Psoas muscle (tissue), 8 donors: ENCODE measurements around the gene RICTOR. TPM values are rescaled to one million over a fixed set of nuclear protein-coding genes. Genes with fewer than 3 reads are reported as not detected.

ENCODE experiments used
- ATAC-seq, 4 donors: fragments of 200-7000 bp; cut with Tn5 transposase; one replicate each; pipeline ENCODE4 v1.9.1; 2020; ENCODE audit warnings: moderate library complexity in 3 of 4, mild to moderate bottlenecking in 2 of 4
- DNase-seq, 2 donors: peaks; one replicate each; pipeline ENCODE4 v3.0.0-alpha.2; 2020
- H3K27ac ChIP-seq: fragments of 200-600 bp; one replicate; pipeline ENCODE4 v1.8.0; 2022
- H3K27me3 ChIP-seq, 3 donors: fragments of 200-600 bp in 1 of 3; one replicate each; pipeline versions ENCODE4 v1.6.1 to v1.8.0; 2013 to 2022; ENCODE audit warnings: low read length in 2 of 3, mild to moderate bottlenecking in 2 of 3, moderate library complexity in 1 of 3; ENCODE audit not compliant: insufficient read depth in 3 of 3
- H3K36me3 ChIP-seq, 2 donors: fragments of 200-600 bp in 1 of 2; one replicate each; pipeline versions ENCODE4 v1.6.1 to v1.8.0; 2013 to 2022; ENCODE audit warnings: low read depth in 1 of 2, mild to moderate bottlenecking in 1 of 2, moderate library complexity in 1 of 2; ENCODE audit not compliant: insufficient read depth in 1 of 2
- H3K4me1 ChIP-seq: fragments of 200-600 bp; one replicate; pipeline ENCODE4 v1.8.0; 2022
- H3K4me3 ChIP-seq: fragments of 200-600 bp; one replicate; pipeline ENCODE4 v1.8.0; 2022; ENCODE audit warnings: mild to moderate bottlenecking
- H3K9me3 ChIP-seq: fragments of 200-600 bp; one replicate; pipeline ENCODE4 v1.8.0; 2022
- WGBS, 3 donors: extraction: QIAGEN DNeasy Blood & Tissue Kit; methylation state at CpG; one replicate each; pipeline versions ENCODE4 v1.1.6 to v1.1.7; 2013; 5-methylcytosine and 5-hydroxymethylcytosine counted together
- intact Hi-C, 2 donors: fragments of 100-400 bp; cut with DNase I; formaldehyde crosslinking; loops; one replicate each; pipeline versions ENCODE4 v1.11.0 to v1.14.2; 2022
- polyA plus RNA-seq, 3 donors: library from polyadenylated mRNA; stranded (reverse); fragments of 200-250 nt; gene quantifications; one replicate each; pipeline ENCODE4 v1.2.3, GENCODE V29; 2013
- total RNA-seq, 4 donors: library from RNA; stranded (reverse); fragmentation: NEBNext Ultra II Directional in 2 of 4; extraction: Animal tissue kit (Norgen Biotek cat#: 25700) in 2 of 4; gene quantifications; one replicate each; pipeline versions ENCODE4 v1.2.1 to v1.2.4, GENCODE V29; 2021 to 2023
- TF ChIP-seq, protein P1 (sequence below): fragments of 200-600 bp; IDR thresholded peaks from one replicate; pipeline ENCODE4 v1.8.0; 2022; ENCODE audit warnings: antibody characterized with exemption
- donor health status: healthy with polysubstance abuse.
- donor health status: DM: no; HTN: no; CAD: no; lungs with moderate emphysema.
- donor health status: Bipolar disorder and iron deficiency.
- donor health status: healthy.
- donor health status: DM: yes; HTN: yes; CAD: no.
- donor health status: DM: no; HTN: no; CAD: no.
- donor health status: DM: no; HTN: no; CAD: no.
- donor health status: DM: yes; HTN: yes; CAD: no.

RICTOR gene
- total and polyA plus RNA-seq, 7 donors = 2.7 to 46.7 (median 34.0) TPM

DNA sequence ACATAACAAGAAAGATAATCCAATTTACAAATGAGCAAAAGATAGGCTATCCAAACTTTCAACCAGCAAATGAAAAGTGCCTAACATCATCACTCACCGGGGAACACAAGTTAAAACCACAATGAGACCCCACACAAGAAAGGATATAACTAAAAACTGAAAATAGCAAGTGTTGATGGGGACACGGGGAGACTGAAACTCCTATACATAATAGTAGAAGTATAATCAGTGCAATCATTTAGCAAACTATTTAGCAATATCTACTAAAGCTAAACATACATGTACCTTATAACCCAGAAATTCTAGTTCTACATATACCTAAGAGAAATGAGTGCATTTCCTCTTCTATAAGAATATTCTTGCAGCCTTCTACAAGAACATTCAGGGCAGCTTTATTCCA is 72.5 kb downstream of the RICTOR start:
- peaks cover 0 to 19% of the 10 kb centered on the region in 2 donors for H3K36me3 ChIP-seq
- H3K4me3 ChIP-seq = no peak overlapping the region
- ATAC-seq (no peak), DNase-seq (no peak)
- H3K4me1 ChIP-seq = peaks cover 8% of the 10 kb centered on the region
- 91 to 96% (median 92%) methylated on average over 2 of the region's 2 CpGs for WGBS, 3 donors
- TF ChIP-seq, protein P1, sequence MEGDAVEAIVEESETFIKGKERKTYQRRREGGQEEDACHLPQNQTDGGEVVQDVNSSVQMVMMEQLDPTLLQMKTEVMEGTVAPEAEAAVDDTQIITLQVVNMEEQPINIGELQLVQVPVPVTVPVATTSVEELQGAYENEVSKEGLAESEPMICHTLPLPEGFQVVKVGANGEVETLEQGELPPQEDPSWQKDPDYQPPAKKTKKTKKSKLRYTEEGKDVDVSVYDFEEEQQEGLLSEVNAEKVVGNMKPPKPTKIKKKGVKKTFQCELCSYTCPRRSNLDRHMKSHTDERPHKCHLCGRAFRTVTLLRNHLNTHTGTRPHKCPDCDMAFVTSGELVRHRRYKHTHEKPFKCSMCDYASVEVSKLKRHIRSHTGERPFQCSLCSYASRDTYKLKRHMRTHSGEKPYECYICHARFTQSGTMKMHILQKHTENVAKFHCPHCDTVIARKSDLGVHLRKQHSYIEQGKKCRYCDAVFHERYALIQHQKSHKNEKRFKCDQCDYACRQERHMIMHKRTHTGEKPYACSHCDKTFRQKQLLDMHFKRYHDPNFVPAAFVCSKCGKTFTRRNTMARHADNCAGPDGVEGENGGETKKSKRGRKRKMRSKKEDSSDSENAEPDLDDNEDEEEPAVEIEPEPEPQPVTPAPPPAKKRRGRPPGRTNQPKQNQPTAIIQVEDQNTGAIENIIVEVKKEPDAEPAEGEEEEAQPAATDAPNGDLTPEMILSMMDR = no peak
- intact Hi-C loops = no loop called here
- H3K27ac ChIP-seq = no peak overlapping the region
- peaks cover 3% of the 10 kb centered on the region for H3K9me3 ChIP-seq
- no peaks in the 10 kb centered on the region for H3K27me3 ChIP-seq

DNA sequence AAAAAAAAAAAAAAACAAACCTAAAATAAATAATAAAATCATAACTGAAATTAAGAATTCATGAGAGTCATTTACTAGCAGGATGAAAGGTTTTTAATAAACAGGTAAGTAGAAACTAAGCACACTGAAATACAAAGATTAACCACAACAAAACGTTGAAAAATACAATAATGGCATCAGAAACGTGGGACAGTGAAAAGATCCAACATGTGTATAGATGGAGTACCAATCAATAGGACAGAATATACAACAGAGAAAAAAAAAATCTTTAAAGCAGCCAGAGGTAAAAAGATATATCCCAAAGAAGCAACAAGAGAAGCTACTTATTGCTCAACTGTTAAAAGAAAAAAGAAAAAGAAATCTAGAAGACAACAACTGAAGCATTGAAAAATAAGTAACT is 75.2 kb downstream of the RICTOR start:
- H3K27me3 ChIP-seq = no peaks in the 10 kb centered on the region
- WGBS, 3 donors = 94 to 97% (median 97%) methylated on average over 2 of the region's 2 CpGs
- ATAC-seq (no peak), DNase-seq (no peak)
- H3K36me3 ChIP-seq = peaks cover 0 to 26% of the 10 kb centered on the region in 2 donors
- H3K4me1 ChIP-seq = peaks cover 18% of the 10 kb centered on the region
- H3K4me3 ChIP-seq = no peak overlapping the region
- TF ChIP-seq, protein P1 = no peak
- peaks cover 3% of the 10 kb centered on the region for H3K9me3 ChIP-seq
- intact Hi-C loops = loop anchor here (5.0 kb wide), 2 partner anchors 78 to 83 kb away; no protein-coding TSS in a partner anchor
- no peak overlapping the region for H3K27ac ChIP-seq

DNA sequence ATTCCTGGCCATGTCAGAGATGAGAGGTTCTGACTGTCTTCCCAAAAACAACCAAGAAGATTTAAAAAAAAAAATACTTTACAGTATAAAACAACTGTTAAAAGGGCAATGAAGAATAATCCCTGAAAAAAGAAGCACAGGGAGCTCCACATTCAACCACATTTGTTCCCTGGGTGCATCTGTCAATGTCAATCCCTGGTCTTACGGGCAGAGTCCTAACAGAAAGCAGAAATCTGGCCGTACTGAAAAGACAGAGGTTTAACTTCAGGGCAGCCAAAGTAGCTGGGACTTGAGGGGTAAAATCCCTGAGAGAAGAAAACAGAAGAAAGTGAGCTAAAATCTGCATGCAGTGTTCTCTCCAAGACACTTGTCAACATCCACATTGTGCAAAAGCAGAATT is 76.6 kb downstream of the RICTOR start:
- intact Hi-C loops = loop anchor here (5.0 kb wide), 2 partner anchors 80 to 85 kb away; no protein-coding TSS in a partner anchor
- TF ChIP-seq, protein P1 = no peak
- H3K27me3 ChIP-seq = no peaks in the 10 kb centered on the region
- H3K27ac ChIP-seq = peak overlapping the region; percentile 24
- ATAC-seq (peak in 2 of 4 donors; percentile 50 to 63), DNase-seq (no peak)
- H3K4me3 ChIP-seq = no peak overlapping the region
- 24 to 32% (median 30%) methylated on average over 2 of the region's 2 CpGs for WGBS, 3 donors
- peaks cover 3% of the 10 kb centered on the region for H3K9me3 ChIP-seq
- H3K4me1 ChIP-seq = peaks cover 18% of the 10 kb centered on the region
- peaks cover 0 to 23% of the 10 kb centered on the region in 2 donors for H3K36me3 ChIP-seq

DNA sequence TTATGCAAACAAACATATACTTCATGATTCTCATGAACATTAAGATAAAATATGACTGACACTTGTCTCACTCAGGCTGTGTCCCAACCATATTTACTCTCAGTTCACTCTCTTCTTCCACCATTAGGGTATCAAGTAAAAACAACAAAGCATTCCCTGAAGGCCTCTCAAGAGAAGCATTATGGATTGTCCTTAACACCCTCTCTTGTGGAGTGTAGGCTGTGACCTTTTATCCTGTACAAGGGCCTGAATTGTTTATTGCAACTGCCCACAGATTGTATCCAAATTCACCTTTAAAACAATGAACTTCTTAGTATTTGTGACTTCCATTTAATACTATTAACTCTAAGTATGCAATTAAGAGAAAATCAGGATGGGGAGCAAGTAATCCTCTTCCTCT is 78.1 kb downstream of the RICTOR start:
- peak in 1 of 4 donors; percentile 34 for ATAC-seq
- peaks cover 0 to 19% of the 10 kb centered on the region in 2 donors for H3K36me3 ChIP-seq

More for the DNA sequence above, 78.1 kb downstream of the RICTOR start:
- H3K4me3 ChIP-seq = no peak overlapping the region
- H3K9me3 ChIP-seq = peaks cover 3% of the 10 kb centered on the region
- H3K27me3 ChIP-seq = no peaks in the 10 kb centered on the region
- intact Hi-C loops = loop anchor here (5.0 kb wide), 2 partner anchors 81 to 86 kb away; no protein-coding TSS in a partner anchor
- no peak for DNase-seq
- H3K27ac ChIP-seq = no peak overlapping the region
- peaks cover 18% of the 10 kb centered on the region for H3K4me1 ChIP-seq
- TF ChIP-seq, protein P1 = no peak
